AG10803 (cell line): ENCODE data around the gene PABPC1L.
"Not testable (repeated sequence)": the region's sequence is repeated elsewhere in the genome, so short reads cannot be mapped to it uniquely, and the experiment has no call there.

ENCODE experiments used
- DNase-seq: peaks from one replicate; pipeline ENCODE4 v3.0.0; 2010; ENCODE audit warnings: low read depth
- H3K4me3 ChIP-seq: 2 replicates; pipeline ENCODE4 v1.5.1; 2011; ENCODE audit warnings: mild to moderate bottlenecking, low read length, control low read depth
- CTCF ChIP-seq: conservative IDR thresholded peaks from 2 replicates; pipeline ENCODE4 v1.5.1; 2011; ENCODE audit warnings: mild to moderate bottlenecking, low read length, control low read depth, inconsistent platforms

Gene PABPC1L

GRCh38 chr20:44909872-44910689, at the start of gene PABPC1L:
PABPC1L (plus strand) TSS chr20:44910060; CDS start chr20:44910144, 84 bp downstream.
- peak; percentile 48 for DNase-seq
- TF ChIP-seq CTCF = no peak
- peak within 1 kb of the TSS; percentile 74 for H3K4me3 ChIP-seq

GRCh38 chr20:44861531-44862006, 48.3 kb upstream of the PABPC1L start:
- peak; percentile 91 for DNase-seq
- no peak overlapping the region for H3K4me3 ChIP-seq
- no peak for TF ChIP-seq CTCF

GRCh38 chr20:44862286-44862685, 47.6 kb upstream of the PABPC1L start:
- no peak for DNase-seq
- TF ChIP-seq CTCF = no peak
- H3K4me3 ChIP-seq = no peak overlapping the region

GRCh38 chr20:44863365-44864084, 46.3 kb upstream of the PABPC1L start:
- H3K4me3 ChIP-seq = not testable (repeated sequence)

GRCh38 chr20:44864493-44864892, 45.4 kb upstream of the PABPC1L start:
- H3K4me3 ChIP-seq, DNase-seq: not testable (repeated sequence)

More at GRCh38 chr20:44863365-44864084, 46.3 kb upstream of the PABPC1L start:
- not testable (repeated sequence) for DNase-seq

GRCh38 chr20:44866703-44867335, 43.0 kb upstream of the PABPC1L start:
- H3K4me3 ChIP-seq = no peak overlapping the region
- DNase-seq = peak; percentile 17
- TF ChIP-seq CTCF = no peak

GRCh38 chr20:44869471-44869870, 40.4 kb upstream of the PABPC1L start:
- no peak for DNase-seq
- H3K4me3 ChIP-seq = no peak overlapping the region
- no peak for TF ChIP-seq CTCF

- not testable (repeated sequence) for DNase-seq, H3K4me3 ChIP-seq
Measured at GRCh38 chr20:44882360-44882759, 27.5 kb upstream of the PABPC1L start.
